ENCODE data around the gene RPS18.
A peak's percentile ranks its signal among the peaks of the same experiment; 100 is the strongest.
"Not testable (repeated sequence)": the region's sequence is repeated elsewhere in the genome, so short reads cannot be mapped to it uniquely, and the experiment has no call there.

The RPS18 gene

DNA sequence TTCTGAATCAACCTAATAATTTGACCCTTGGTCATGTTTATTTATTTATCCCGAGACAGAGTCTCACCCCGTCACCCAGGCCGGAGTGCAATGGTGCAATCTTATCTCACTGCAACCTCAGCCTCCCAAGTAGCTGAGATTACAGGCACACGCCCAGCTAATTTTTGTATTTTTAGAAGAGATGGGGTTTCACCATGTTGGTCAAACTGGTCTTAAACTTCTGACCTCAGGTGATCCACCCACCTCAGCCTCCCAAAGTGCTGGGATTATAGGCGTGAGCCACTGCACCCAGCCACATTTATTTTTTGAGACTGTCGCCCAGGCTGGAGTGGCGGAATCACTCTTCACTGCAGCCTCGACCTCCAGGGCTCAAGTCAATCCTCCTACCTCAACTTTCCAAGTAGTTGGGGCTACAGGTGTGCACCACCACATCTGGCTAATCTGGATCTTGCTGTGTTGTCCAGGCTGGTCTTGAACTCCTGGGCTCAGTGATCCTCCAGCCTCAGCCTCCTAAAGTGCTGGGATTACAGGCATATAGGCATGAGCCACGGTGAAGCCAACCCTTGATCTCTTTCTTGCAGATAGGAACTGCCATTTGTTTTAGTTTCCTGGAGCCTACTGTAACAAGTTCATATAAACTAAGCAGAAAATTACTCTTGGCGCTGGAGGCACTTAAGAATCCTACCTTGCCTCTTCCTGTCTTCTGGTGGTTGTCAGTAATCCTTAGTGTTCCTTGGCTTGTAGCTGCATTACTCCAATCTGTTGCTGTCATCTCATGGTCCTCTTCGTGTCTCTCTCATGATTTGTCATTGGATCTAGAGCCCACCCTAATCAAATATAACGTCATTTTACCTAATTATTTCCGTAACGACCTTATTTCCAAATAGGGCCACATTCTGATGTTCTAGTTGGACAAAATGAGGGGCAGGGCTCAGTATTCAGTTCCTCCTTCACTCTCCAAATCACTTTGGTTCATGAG is 2.3 kb downstream of the RPS18 start:
- DNase-seq (ENCODE audit: extremely low read depth, insufficient read length), result no peak
- peaks cover 17% of the 10 kb centered on the region for H3K36me3 ChIP-seq (ENCODE audit: control insufficient read depth, insufficient read depth, low read length)
- no peak for TF ChIP-seq CTCF (IDR thresholded peaks at IDR 0.05; ENCODE audit: insufficient read depth, low read length, poor library complexity, severe bottlenecking)
- peak overlapping the region; percentile 66 for H3K4me3 ChIP-seq (replicated peaks; ENCODE audit: low read depth, low read length)
- H3K27me3 ChIP-seq (replicated peaks; ENCODE audit: control insufficient read depth, insufficient read depth, low read length), result no peaks in the 10 kb centered on the region

GRCh38 chr6:33275795-33276580 is 4.1 kb downstream of the RPS18 start:
- not testable (repeated sequence) for DNase-seq (ENCODE audit: extremely low read depth, insufficient read length); H3K27me3 ChIP-seq (replicated peaks; ENCODE audit: control insufficient read depth, insufficient read depth, low read length)
- H3K36me3 ChIP-seq (ENCODE audit: control insufficient read depth, insufficient read depth, low read length), result peaks cover 26% of the 10 kb centered on the region
- peak overlapping the region; percentile 66 for H3K4me3 ChIP-seq (replicated peaks; ENCODE audit: low read depth, low read length)

GRCh38 chr6:33276581-33276863 is 4.6 kb downstream of the RPS18 start:
- TF ChIP-seq CTCF (IDR thresholded peaks at IDR 0.05; ENCODE audit: insufficient read depth, low read length, poor library complexity, severe bottlenecking), result no peak
- peaks cover 26% of the 10 kb centered on the region for H3K36me3 ChIP-seq (ENCODE audit: control insufficient read depth, insufficient read depth, low read length)
- H3K4me3 ChIP-seq (replicated peaks; ENCODE audit: low read depth, low read length), result peak overlapping the region; percentile 66
- no peaks in the 10 kb centered on the region for H3K27me3 ChIP-seq (replicated peaks; ENCODE audit: control insufficient read depth, insufficient read depth, low read length)
- DNase-seq (ENCODE audit: extremely low read depth, insufficient read length), result no peak

- Histone ChIP-seq H3K36me3 (ENCODE audit: control insufficient read depth, insufficient read depth, low read length) (peaks cover 26% of the 10 kb centered on the region), H3K4me3 (replicated peaks; ENCODE audit: low read depth, low read length) (peak within 1 kb of the TSS; percentile 66), H3K27me3 (replicated peaks; ENCODE audit: control insufficient read depth, insufficient read depth, low read length) (no peaks in the 10 kb centered on the region)
- TF ChIP-seq CTCF (IDR thresholded peaks at IDR 0.05; ENCODE audit: insufficient read depth, low read length, poor library complexity, severe bottlenecking), result peak; percentile 35
- DNase-seq (ENCODE audit: extremely low read depth, insufficient read length), result peak; percentile 94
Observed at GRCh38 chr6:33276864-33277662, 5.2 kb downstream of the RPS18 start, which contains the start of gene B3GALT4. Gene B3GALT4, plus strand, starts transcription at chr6:33277123. Its CDS starts 297 bp downstream, at chr6:33277420.

- H3K4me3 ChIP-seq (replicated peaks; ENCODE audit: low read depth, low read length), result peak overlapping the region; percentile 66
- peak; percentile 77 for DNase-seq (ENCODE audit: extremely low read depth, insufficient read length)
- TF ChIP-seq CTCF (IDR thresholded peaks at IDR 0.05; ENCODE audit: insufficient read depth, low read length, poor library complexity, severe bottlenecking), result no peak
- H3K36me3 ChIP-seq (ENCODE audit: control insufficient read depth, insufficient read depth, low read length), result peaks cover 27% of the 10 kb centered on the region
- no peaks in the 10 kb centered on the region for H3K27me3 ChIP-seq (replicated peaks; ENCODE audit: control insufficient read depth, insufficient read depth, low read length)
Observed at GRCh38 chr6:33277663-33278391, 6.0 kb downstream of the RPS18 start.
